Muscle of leg (tissue), 11 donors: ENCODE results near the gene ARID5B. TPM values are rescaled to one million over a fixed set of nuclear protein-coding genes. Genes with fewer than 3 reads are reported as not detected.
A peak's percentile ranks its signal among the peaks of the same experiment; 100 is the strongest.

Source experiments
- DNase-seq: peaks from one replicate; pipeline ENCODE4 v3.0.0; 2013
- H3K27ac ChIP-seq: one replicate; pipeline ENCODE4 v1.5.1; 2013; ENCODE audit warnings: mild to moderate bottlenecking, low read length, control low read depth
- H3K27me3 ChIP-seq: one replicate; pipeline ENCODE4 v1.6.1; 2013; ENCODE audit warnings: low read length; ENCODE audit not compliant: control insufficient read depth, insufficient read depth
- H3K36me3 ChIP-seq: one replicate; pipeline ENCODE4 v1.6.1; 2013; ENCODE audit warnings: low read length; ENCODE audit not compliant: control insufficient read depth, insufficient read depth
- H3K4me1 ChIP-seq: one replicate; pipeline ENCODE4 v1.6.1; 2013; ENCODE audit warnings: low read length; ENCODE audit not compliant: control insufficient read depth, insufficient read depth
- H3K4me3 ChIP-seq: one replicate; pipeline ENCODE4 v1.5.1; 2013; ENCODE audit warnings: low read length, control low read depth
- H3K9me3 ChIP-seq: replicated peaks from 2 replicates; pipeline ENCODE4 v1.6.1; 2013; ENCODE audit warnings: low read depth, low read length; ENCODE audit not compliant: control insufficient read depth
- WGBS: methylation state at CpG from one replicate; pipeline ENCODE4 v1.1.5; 2013; ENCODE audit warnings: missing lambda C conversion rate; ENCODE audit not compliant: insufficient coverage; 5-methylcytosine and 5-hydroxymethylcytosine counted together
- polyA plus RNA-seq, 8 donors: library from polyadenylated mRNA; unstranded; fragments of 120-200 nt; gene quantifications; one replicate each; pipeline versions ENCODE4 v1.2.1 to v1.2.3, GENCODE V29; 2013; ENCODE audit warnings: inconsistent platforms in 1 of 8, low replicate concordance in 1 of 8; ENCODE audit not compliant: insufficient read length in 8 of 8, insufficient read depth in 1 of 8
- total RNA-seq: library from RNA; stranded (reverse); fragments of 120-200 nt; gene quantifications from one replicate; pipeline ENCODE4 v1.2.4, GENCODE V29; 2013

Gene ARID5B
- total and polyA plus RNA-seq, 9 donors = 10.3 to 24.2 (median 15.2) TPM

GRCh38 chr10:61937631-61938351 is 36.3 kb downstream of the ARID5B start:
- Histone ChIP-seq H3K36me3 (peaks cover 8% of the 10 kb centered on the region), H3K9me3 (no peaks in the 10 kb centered on the region), H3K4me1 (peaks cover 9% of the 10 kb centered on the region), H3K27me3 (no peaks in the 10 kb centered on the region), H3K27ac (peak overlapping the region; percentile 69), H3K4me3 (no peak overlapping the region)
- peak; percentile 70 for DNase-seq
- WGBS = no CpG with 5 or more reads among the region's 1 CpG

GRCh38 chr10:61939902-61940301 is 38.4 kb downstream of the ARID5B start:
- no peaks in the 10 kb centered on the region for H3K27me3 ChIP-seq
- no peak for DNase-seq
- H3K27ac ChIP-seq = peak overlapping the region; percentile 1
- H3K36me3 ChIP-seq = peaks cover 8% of the 10 kb centered on the region
- H3K4me3 ChIP-seq = no peak overlapping the region
- no peaks in the 10 kb centered on the region for H3K9me3 ChIP-seq
- H3K4me1 ChIP-seq = peaks cover 9% of the 10 kb centered on the region
- 100% methylated on average over 1 of the region's 3 CpGs for WGBS

GRCh38 chr10:61941202-61941681 is 39.7 kb downstream of the ARID5B start:
- Histone ChIP-seq H3K4me3 (no peak overlapping the region), H3K27ac (peak overlapping the region; percentile 38), H3K27me3 (no peaks in the 10 kb centered on the region), H3K36me3 (peaks cover 8% of the 10 kb centered on the region), H3K4me1 (peaks cover 9% of the 10 kb centered on the region), H3K9me3 (no peaks in the 10 kb centered on the region)
- peak; percentile 66 for DNase-seq
- WGBS = no CpG with 5 or more reads among the region's 4 CpGs

GRCh38 chr10:61942604-61943461 is 41.3 kb downstream of the ARID5B start:
- no peaks in the 10 kb centered on the region for H3K27me3 ChIP-seq
- peaks cover 12% of the 10 kb centered on the region for H3K36me3 ChIP-seq
- H3K27ac ChIP-seq = peak overlapping the region; percentile 87
- no peaks in the 10 kb centered on the region for H3K9me3 ChIP-seq
- peak; percentile 62 for DNase-seq
- H3K4me1 ChIP-seq = peaks cover 6% of the 10 kb centered on the region
- no peak overlapping the region for H3K4me3 ChIP-seq
- WGBS = no CpG with 5 or more reads among the region's 5 CpGs

- no peaks in the 10 kb centered on the region for H3K27me3 ChIP-seq
- H3K27ac ChIP-seq = peak overlapping the region; percentile 87
- peaks cover 5% of the 10 kb centered on the region for H3K4me1 ChIP-seq
- no peaks in the 10 kb centered on the region for H3K9me3 ChIP-seq
- DNase-seq = peak; percentile 83
- no peak overlapping the region for H3K4me3 ChIP-seq
- WGBS = no CpG with 5 or more reads among the region's 1 CpG
- peaks cover 16% of the 10 kb centered on the region for H3K36me3 ChIP-seq
These were observed 42.3 kb downstream of the ARID5B start for GRCh38 chr10:61943674-61944378.

- no peaks in the 10 kb centered on the region for H3K9me3 ChIP-seq
- H3K27me3 ChIP-seq = no peaks in the 10 kb centered on the region
- peaks cover 5% of the 10 kb centered on the region for H3K4me1 ChIP-seq
- DNase-seq = peak; percentile 40
- H3K4me3 ChIP-seq = no peak overlapping the region
- peaks cover 16% of the 10 kb centered on the region for H3K36me3 ChIP-seq
- no CpG with 5 or more reads among the region's 1 CpG for WGBS
- H3K27ac ChIP-seq = peak overlapping the region; percentile 87
These were observed 43.1 kb downstream of the ARID5B start for GRCh38 chr10:61944410-61945147.

- no peak for DNase-seq
- no peaks in the 10 kb centered on the region for H3K9me3 ChIP-seq
- no peak overlapping the region for H3K27ac ChIP-seq
- H3K27me3 ChIP-seq = no peaks in the 10 kb centered on the region
- peaks cover 8% of the 10 kb centered on the region for H3K36me3 ChIP-seq
- no peaks in the 10 kb centered on the region for H3K4me1 ChIP-seq
- no CpG with 5 or more reads among the region's 2 CpGs for WGBS
- H3K4me3 ChIP-seq = no peak overlapping the region
These were observed 48.2 kb downstream of the ARID5B start for GRCh38 chr10:61949687-61950086.

GRCh38 chr10:61950449-61951143 is 49.1 kb downstream of the ARID5B start:
- no peaks in the 10 kb centered on the region for H3K4me1 ChIP-seq
- no CpG with 5 or more reads among the region's 2 CpGs for WGBS

GRCh38 chr10:61951144-61951483 is 49.6 kb downstream of the ARID5B start:
- H3K27ac ChIP-seq = no peak overlapping the region
- DNase-seq = no peak
- no peaks in the 10 kb centered on the region for H3K27me3 ChIP-seq
- H3K9me3 ChIP-seq = no peaks in the 10 kb centered on the region
- H3K4me3 ChIP-seq = no peak overlapping the region
- WGBS = 80% methylated on average over 1 of the region's 3 CpGs
- no peaks in the 10 kb centered on the region for H3K4me1 ChIP-seq
- peaks cover 8% of the 10 kb centered on the region for H3K36me3 ChIP-seq

More at GRCh38 chr10:61950449-61951143, 49.1 kb downstream of the ARID5B start:
- H3K36me3 ChIP-seq = peaks cover 8% of the 10 kb centered on the region
- no peak for DNase-seq
- no peak overlapping the region for H3K4me3 ChIP-seq
- H3K27ac ChIP-seq = no peak overlapping the region
- H3K9me3 ChIP-seq = no peaks in the 10 kb centered on the region
- no peaks in the 10 kb centered on the region for H3K27me3 ChIP-seq
